ENCODE results near the gene NOM1.
A peak's percentile ranks its signal among the peaks of the same experiment; 100 is the strongest.

The NOM1 gene

DNA sequence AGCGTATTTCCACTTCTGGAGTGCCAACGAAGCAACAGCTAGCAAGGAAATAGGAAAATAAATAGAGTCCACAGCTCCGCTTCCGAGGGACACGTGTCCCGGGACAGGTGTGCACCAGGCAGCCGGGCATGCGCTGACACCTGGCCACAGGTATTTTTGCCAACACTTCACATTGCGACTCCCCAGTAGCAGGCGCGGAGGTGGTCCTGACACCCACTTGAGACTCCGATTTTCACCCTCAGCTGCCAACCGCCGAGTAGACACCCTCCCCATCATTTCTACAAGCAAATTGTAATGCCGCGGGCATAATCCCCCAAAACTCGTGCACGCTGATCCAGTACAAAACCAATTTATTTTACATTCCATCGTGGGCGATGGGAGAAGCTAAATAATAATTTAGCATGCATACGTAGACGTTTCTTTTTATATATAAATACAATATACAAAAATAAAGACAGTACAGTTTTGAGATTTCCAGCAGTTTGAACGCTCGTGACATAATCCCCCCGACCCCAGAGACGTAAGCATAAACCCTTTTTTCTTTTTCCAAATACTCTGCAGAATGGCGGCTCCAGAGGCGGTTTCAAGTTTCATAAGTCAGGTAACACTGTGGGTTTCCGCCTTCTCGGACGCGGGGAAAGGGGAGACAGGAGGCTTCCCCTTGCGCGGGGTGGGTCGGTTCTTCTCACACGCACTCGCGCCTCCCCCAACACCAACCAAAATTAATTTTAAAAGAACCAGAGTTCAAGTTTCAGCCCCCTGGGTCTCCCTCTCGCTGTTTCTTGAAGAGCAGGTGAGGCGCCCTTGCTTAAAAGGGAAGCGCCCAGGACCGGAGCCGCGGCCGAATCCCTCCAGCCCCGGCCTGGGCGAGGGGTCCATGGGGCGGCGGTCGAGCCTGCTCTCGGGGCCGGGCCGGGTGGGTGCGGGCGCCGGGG lies 55.3 kb downstream of the NOM1 start:
- TF ChIP-seq CTCF (IDR thresholded peaks at IDR 0.05): no peak
- H3K36me3 ChIP-seq: no peaks in the 10 kb centered on the region
- H3K4me3 ChIP-seq: no peak overlapping the region
- peaks cover 8 to 99% of the 10 kb centered on the region in 2 donors for H3K27me3 ChIP-seq
- H3K4me1 ChIP-seq: peaks cover 0 to 61% (median 48%) of the 10 kb centered on the region in 4 donors
- no peaks in the 10 kb centered on the region for H3K9me3 ChIP-seq
- peak in 1 of 2 donors; percentile 35 for DNase-seq
- H3K27ac ChIP-seq: no peak overlapping the region
- intact Hi-C loops (cut with DNase I; ENCODE audit: low total_unique reads): no loop called here

- TF ChIP-seq CTCF (IDR thresholded peaks at IDR 0.05): no peak
- Histone ChIP-seq H3K4me3 (no peak overlapping the region), H3K27ac (no peak overlapping the region), H3K27me3 (peaks cover 5 to 97% of the 10 kb centered on the region in 2 donors), H3K9me3 (no peaks in the 10 kb centered on the region), H3K4me1 (peaks cover 0 to 59% (median 45%) of the 10 kb centered on the region in 4 donors), H3K36me3 (no peaks in the 10 kb centered on the region)
- peak in 1 of 2 donors; percentile 57 for DNase-seq
- intact Hi-C loops (cut with DNase I; ENCODE audit: low total_unique reads): no loop called here
These were observed 56.1 kb downstream of the NOM1 start for GRCh38 chr7:157005456-157006204.

- H3K4me3 ChIP-seq: no peak overlapping the region
- peak in 1 of 2 donors; percentile 58 for DNase-seq
These were observed 56.8 kb downstream of the NOM1 start for GRCh38 chr7:157006205-157006747.

DNA sequence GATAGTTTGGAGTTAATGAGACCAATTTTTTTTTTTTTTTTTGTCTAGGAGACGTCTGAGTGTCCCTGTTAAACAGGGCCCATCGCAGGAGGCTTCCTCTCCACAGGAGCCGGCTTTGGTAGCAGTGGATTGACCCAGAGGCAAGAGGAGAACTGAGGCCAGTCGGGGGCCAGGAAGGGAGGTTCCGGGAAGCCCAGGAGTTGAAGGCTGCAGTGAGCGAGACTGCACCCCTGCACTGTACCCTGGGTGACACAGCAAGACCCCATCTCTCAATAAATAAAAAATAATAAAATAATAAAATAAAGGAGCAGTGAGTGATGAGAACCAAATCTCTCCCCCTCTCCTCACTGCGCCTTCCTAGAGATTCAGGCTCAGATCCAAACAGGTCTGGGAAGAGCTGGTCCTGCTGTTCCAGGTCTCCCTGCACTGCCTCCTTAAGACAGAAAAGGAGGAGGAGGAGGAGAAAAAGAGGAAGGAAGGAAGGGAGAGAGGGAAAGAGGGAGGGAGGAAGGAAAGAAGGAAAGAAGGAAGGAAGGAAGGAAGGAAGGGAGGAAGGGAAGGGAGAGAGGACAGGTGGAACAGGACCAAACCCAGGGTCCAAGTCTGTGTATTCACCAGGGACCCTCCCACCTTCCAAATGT lies 57.4 kb downstream of the NOM1 start:
- peaks cover 5 to 97% of the 10 kb centered on the region in 2 donors for H3K27me3 ChIP-seq
- H3K27ac ChIP-seq: no peak overlapping the region
- no peak for DNase-seq
- TF ChIP-seq CTCF (IDR thresholded peaks at IDR 0.05): no peak
- H3K36me3 ChIP-seq: no peaks in the 10 kb centered on the region
- no peaks in the 10 kb centered on the region for H3K9me3 ChIP-seq
- H3K4me1 ChIP-seq: peaks cover 0 to 66% (median 49%) of the 10 kb centered on the region in 4 donors
- intact Hi-C loops (cut with DNase I; ENCODE audit: low total_unique reads): no loop called here
- H3K4me3 ChIP-seq: no peak overlapping the region

More at GRCh38 chr7:157006205-157006747, 56.8 kb downstream of the NOM1 start:
- H3K9me3 ChIP-seq: no peaks in the 10 kb centered on the region
- H3K27ac ChIP-seq: no peak overlapping the region
- H3K27me3 ChIP-seq: peaks cover 5 to 97% of the 10 kb centered on the region in 2 donors
- no peak for TF ChIP-seq CTCF (IDR thresholded peaks at IDR 0.05)
- no peaks in the 10 kb centered on the region for H3K36me3 ChIP-seq
- H3K4me1 ChIP-seq: peaks cover 0 to 60% (median 46%) of the 10 kb centered on the region in 4 donors
- intact Hi-C loops (cut with DNase I; ENCODE audit: low total_unique reads): no loop called here

- Histone ChIP-seq H3K4me1 (peaks cover 0 to 61% (median 46%) of the 10 kb centered on the region in 4 donors), H3K27me3 (peaks cover 5 to 97% of the 10 kb centered on the region in 2 donors)
These were observed 58.1 kb downstream of the NOM1 start for GRCh38 chr7:157007470-157008066.

More at GRCh38 chr7:157007470-157008066, 58.1 kb downstream of the NOM1 start:
- Histone ChIP-seq H3K4me3 (no peak overlapping the region), H3K9me3 (no peaks in the 10 kb centered on the region), H3K27ac (no peak overlapping the region), H3K36me3 (no peaks in the 10 kb centered on the region)
- peak in 1 of 2 donors; percentile 28 for DNase-seq
- no peak for TF ChIP-seq CTCF (IDR thresholded peaks at IDR 0.05)
- intact Hi-C loops (cut with DNase I; ENCODE audit: low total_unique reads): no loop called here

Data from tibial artery (tissue), 4 donors.